GM13977 (cell line): ENCODE measurements around the gene PPP1R15B.

Source experiments
- DNase-seq: peaks from one replicate; pipeline ENCODE4 v3.0.0; 2012; ENCODE audit warnings: low spot score
- CTCF ChIP-seq: IDR thresholded peaks from 2 replicates; pipeline ENCODE4 v1.5.1; 2012; ENCODE audit warnings: mild to moderate bottlenecking, control low read depth; ENCODE audit not compliant: insufficient read depth; ENCODE audit errors: extremely low read depth, missing control alignments
- in situ Hi-C: fragments of 300-500 bp; cut with MboI; formaldehyde crosslinking; loops from one replicate; pipeline ENCODE4 v1.12.0; 2022; ENCODE audit warnings: low sequenced_read_pairs, low pct_unique_long_range_greater_than_20kb, mixed read lengths, inconsistent platforms; ENCODE audit not compliant: unreplicated experiment

PPP1R15B gene

DNA sequence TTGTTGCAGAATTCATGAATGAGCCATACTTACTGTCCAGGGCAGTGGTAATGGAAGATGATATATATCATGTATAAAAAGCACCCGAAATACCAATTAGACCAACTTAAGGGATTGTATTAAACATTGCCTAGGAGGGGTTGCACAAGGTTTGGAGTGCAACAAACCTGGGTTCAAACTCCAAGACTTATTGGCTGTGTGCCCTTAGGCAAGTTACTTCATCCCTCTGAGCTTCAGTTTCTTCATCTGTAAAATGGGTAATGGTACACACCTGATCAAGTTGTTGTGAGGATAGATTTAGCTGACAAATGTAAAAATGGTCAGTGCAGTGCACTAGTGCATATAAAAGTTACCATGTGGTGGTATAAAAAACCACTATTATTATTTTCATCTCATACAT, 9.8 kb upstream of the PPP1R15B start:
- TF ChIP-seq CTCF = no peak
- no peak for DNase-seq
- in situ Hi-C loops = no loop called here

GRCh38 chr1:204420039-204421004, 8.7 kb upstream of the PPP1R15B start:
- in situ Hi-C loops = no loop called here
- DNase-seq = peak; percentile 46

DNA sequence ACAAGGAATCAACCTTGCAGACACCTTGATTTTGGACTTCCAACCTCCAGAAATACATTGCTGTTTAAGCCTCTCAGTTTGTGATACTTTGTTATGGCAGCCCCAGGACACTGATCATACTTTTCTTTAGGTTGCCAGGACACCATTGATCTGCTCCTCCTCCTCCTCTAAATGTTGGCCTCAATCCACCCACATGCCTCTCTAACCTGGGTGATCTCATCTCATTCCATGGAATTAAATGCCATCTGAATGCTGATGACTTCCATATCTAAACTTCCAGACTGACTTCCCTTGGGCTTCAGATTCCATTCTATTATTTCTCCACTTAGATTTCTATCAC, 7.4 kb upstream of the PPP1R15B start:
- in situ Hi-C loops = no loop called here
- TF ChIP-seq CTCF = no peak
- DNase-seq = no peak

More at GRCh38 chr1:204420039-204421004, 8.7 kb upstream of the PPP1R15B start:
- no peak for TF ChIP-seq CTCF

GRCh38 chr1:204418174-204419063, 6.8 kb upstream of the PPP1R15B start:
- peak; percentile 56 for DNase-seq
- in situ Hi-C loops = no loop called here
- no peak for TF ChIP-seq CTCF

DNA sequence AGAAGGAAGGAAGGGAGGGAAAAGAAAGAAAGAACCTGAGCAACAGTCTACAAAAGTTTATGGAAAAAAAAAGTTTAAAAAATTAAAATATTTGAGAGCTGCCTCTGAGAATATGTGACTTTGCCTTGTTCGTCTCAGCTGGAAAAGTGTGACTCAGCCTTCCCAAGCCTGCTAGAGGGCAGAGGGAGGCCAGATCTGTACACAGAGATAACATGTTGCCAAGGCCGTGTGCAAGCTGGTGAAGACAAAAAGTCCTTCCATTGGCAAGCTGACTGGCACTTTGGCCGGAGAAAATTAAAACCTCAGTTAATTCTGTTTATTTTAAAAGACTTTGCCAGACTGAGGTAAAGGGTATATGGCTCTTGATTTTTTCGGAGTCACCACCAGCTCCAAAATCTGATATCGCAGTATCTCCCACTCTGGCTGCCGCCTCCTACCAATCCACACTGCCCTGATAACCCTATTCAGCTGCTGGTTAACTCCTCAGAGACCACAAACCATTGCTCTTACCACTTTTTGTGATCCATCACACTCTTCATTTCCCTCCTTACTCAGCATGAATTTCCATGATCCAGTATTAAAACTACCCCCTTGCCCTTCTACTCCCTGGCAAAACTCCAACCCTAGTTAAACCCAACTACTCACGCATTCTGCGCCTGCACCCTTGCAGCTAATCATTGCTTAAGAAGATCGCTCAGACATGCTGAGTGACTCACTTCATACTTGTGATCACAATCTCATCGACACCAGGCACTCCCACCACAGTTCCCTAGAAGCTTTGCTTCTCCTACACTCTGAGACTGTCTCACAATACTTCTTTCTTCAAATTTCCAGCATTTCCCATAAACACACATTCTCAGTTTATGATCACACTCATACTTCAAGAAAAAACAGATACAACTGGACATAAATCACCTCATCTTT, 5.7 kb upstream of the PPP1R15B start:
- TF ChIP-seq CTCF = no peak
- no peak for DNase-seq
- in situ Hi-C loops = no loop called here
